ENCODE measurements around the gene NDUFS8.

GRCh38 chr11:68002575-68002937 is 27.9 kb upstream of the NDUFS8 start:
- TF ChIP-seq SRF (IDR thresholded peaks at IDR 0.05; ENCODE audit: low read depth in 2 of 2, low read length in 2 of 2) (no peak), REST (IDR thresholded peaks at IDR 0.05; ENCODE audit: low read depth, low read length) (no peak)

All from GM12878 (cell line).